HG03108 (cell line): ENCODE measurements around the gene TTLL7.

Experiments
- ATAC-seq: cut with Tn5 transposase; IDR thresholded peaks from one replicate; pipeline ENCODE4 v1.9.1; 2021; ENCODE audit warnings: moderate library complexity; ENCODE audit not compliant: unreplicated experiment

Gene TTLL7

GRCh38 chr1:83889707-83890106 lies 109.2 kb downstream of the TTLL7 start:
- ATAC-seq, result no peak

- ATAC-seq, result no peak
Measured at GRCh38 chr1:83887483-83887882, 111.4 kb downstream of the TTLL7 start.

GRCh38 chr1:83883979-83884378 lies 115.0 kb downstream of the TTLL7 start:
- no peak for ATAC-seq

- no peak for ATAC-seq
Measured at GRCh38 chr1:83882906-83883305, 116.0 kb downstream of the TTLL7 start.

GRCh38 chr1:83872515-83872914 lies 126.4 kb downstream of the TTLL7 start:
- no peak for ATAC-seq

- ATAC-seq, result no peak
Measured at GRCh38 chr1:83864991-83865390, 133.9 kb downstream of the TTLL7 start.

GRCh38 chr1:83860490-83861221 lies 138.3 kb downstream of the TTLL7 start:
- peak; percentile 89 for ATAC-seq

- ATAC-seq, result no peak
Measured at GRCh38 chr1:83857716-83858115, 141.2 kb downstream of the TTLL7 start.

GRCh38 chr1:83857103-83857502 lies 141.8 kb downstream of the TTLL7 start:
- ATAC-seq, result no peak

GRCh38 chr1:83856381-83856780 lies 142.6 kb downstream of the TTLL7 start:
- no peak for ATAC-seq

GRCh38 chr1:83854456-83854855 lies 144.5 kb downstream of the TTLL7 start:
- no peak for ATAC-seq

GRCh38 chr1:83850834-83851233 lies 148.1 kb downstream of the TTLL7 start:
- no peak for ATAC-seq

- ATAC-seq, result no peak
Measured at GRCh38 chr1:83849191-83850061, 149.5 kb downstream of the TTLL7 start.

GRCh38 chr1:83846138-83846537 lies 152.8 kb downstream of the TTLL7 start:
- ATAC-seq, result no peak

- no peak for ATAC-seq
Measured at GRCh38 chr1:83845437-83846071, 153.4 kb downstream of the TTLL7 start.

GRCh38 chr1:83844546-83844945 lies 154.4 kb downstream of the TTLL7 start:
- no peak for ATAC-seq

- ATAC-seq, result no peak
Measured at GRCh38 chr1:83839566-83840173, 159.3 kb downstream of the TTLL7 start.

GRCh38 chr1:83838573-83838972 lies 160.4 kb downstream of the TTLL7 start:
- ATAC-seq, result no peak

- ATAC-seq, result no peak
Measured at GRCh38 chr1:83836543-83836942, 162.4 kb downstream of the TTLL7 start.

- ATAC-seq, result no peak
Measured at GRCh38 chr1:83834621-83835264, 164.2 kb downstream of the TTLL7 start.

GRCh38 chr1:83832194-83832593 lies 166.7 kb downstream of the TTLL7 start:
- no peak for ATAC-seq
